ENCODE results near the gene ASB10.

Gene ASB10

GRCh38 chr7:151187409-151188251, 580 bp upstream of the ASB10 start:
- no peak for DNase-seq

DNA sequence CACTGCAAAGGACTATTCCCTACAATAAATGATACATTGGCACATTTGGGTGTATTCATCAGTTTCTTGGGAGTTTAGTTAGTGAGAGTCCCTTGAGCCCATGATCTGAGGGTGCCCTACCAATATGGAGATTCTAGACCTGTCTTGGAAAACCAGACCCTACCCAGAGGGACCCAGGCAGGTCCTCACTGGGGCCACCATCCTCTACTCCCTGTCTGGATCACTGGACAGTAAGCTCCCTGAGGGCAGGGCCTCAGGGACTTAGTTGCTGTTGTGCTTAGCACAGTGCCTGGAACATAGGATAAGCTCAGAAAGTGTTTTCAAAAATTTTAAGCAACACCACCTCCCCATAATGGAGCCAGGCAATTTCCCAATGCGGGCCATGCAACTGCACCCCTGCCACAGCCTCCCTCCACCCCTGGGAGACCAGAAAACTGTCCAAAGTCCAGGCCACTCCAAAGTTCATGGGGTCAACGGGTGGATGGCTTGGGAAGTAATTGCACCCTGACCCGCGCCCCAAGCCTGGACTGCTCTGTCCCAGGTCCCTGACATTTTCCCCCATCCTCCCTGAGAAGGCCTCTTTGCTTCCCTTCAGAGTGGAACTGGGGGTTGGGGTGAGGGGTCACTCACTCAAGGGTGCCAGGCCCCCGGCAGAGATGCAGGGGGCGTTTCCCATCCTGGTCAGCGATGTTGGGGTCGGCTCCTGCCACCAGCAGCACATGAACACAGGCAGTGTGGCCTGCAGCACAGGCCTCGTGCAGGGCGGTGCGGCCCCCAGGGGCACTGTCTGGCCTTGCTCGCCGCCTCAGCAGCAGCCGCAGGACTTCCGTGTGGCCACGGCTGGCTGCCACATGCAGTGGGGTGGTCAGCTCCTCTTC, 1.0 kb downstream of the ASB10 start:
- no peak for DNase-seq

DNA sequence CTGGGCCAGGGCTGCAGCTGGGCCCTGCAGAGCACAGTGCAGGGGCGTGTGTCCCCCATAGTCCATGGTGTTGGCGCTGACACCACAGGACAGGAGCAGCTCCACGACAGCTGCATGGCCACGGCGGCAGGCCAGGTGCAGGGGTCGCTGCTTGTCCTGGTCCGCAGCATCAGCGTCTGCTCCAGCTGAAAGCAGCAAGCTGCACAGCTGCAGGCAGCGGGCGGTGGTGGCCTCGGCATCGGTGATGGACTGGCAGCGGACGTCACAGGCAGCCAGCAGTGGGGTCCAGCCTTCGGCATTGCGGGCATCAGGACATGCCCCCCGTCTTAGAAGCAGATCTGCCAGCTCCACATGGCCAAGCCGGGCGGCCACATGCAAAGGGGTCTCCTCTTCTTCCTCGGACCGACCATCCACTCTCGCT, 6.0 kb downstream of the ASB10 start:
- no peak for DNase-seq

DNA sequence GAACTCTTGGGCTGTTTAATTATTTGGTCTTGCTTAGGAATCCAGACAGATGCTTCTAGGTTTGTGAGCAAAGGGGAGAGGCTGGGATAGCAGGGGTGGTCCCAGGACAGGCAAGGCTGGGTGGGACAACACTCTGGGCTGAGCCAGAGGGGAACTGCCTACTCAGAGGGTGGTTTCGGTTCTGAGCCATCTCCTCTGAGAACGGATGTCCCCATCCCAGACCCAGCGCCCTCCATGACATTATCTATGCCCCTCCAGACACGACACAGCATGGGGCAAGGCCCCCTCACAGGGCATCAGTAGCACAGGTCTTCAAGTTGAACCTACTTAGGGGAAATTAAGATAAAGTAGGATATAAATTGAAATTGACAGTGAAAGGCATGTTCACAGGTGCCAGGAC, 7.1 kb downstream of the ASB10 start:
- no peak for DNase-seq

GRCh38 chr7:151179287-151179860, 7.7 kb downstream of the ASB10 start:
- no peak for DNase-seq

DNA sequence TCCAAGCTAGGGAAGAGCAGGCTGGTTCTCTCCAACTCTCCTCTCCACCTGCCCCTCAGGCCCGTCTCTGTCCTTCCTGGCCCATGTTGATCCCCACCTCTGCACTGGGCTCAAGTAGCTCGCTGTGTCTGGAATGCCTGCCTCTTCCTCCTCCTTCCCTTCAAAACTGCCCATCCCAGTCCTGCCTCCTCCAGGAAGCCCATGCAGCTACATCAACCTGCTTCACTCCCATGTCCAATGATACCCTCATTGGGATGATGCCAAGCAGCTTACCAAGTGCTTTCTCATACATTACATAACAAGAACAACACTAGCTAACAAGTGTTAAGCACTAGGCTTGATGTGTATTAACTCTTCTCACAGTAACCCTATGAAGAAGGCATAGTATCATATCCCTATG, 8.2 kb downstream of the ASB10 start:
- DNase-seq, result no peak

GRCh38 chr7:151178236-151178635, 8.8 kb downstream of the ASB10 start:
- DNase-seq, result no peak

DNA sequence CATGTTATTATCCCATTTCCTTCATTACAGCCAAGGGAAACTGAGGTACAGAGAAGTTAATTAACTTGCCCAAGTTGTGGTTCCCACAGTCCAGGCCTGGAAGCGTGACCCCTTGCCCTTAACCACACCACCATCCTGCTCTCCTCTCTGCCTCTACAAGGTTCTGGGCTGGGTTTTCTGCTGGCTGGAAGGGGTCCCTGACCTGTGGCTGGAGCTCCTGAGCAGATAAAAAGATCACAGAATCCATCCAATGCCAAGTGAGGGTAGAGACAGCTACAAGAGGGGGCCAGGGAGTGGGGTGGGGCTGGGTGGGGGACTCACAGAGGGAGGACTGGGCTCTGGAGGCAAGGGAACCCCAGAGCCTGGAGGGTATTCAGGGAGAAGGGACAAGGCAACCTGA, 9.7 kb downstream of the ASB10 start:
- no peak for DNase-seq

- DNase-seq, result no peak
Observed at GRCh38 chr7:151176401-151176800, 10.6 kb downstream of the ASB10 start.

GRCh38 chr7:151175793-151176311, 11.2 kb downstream of the ASB10 start:
- DNase-seq, result no peak

DNA sequence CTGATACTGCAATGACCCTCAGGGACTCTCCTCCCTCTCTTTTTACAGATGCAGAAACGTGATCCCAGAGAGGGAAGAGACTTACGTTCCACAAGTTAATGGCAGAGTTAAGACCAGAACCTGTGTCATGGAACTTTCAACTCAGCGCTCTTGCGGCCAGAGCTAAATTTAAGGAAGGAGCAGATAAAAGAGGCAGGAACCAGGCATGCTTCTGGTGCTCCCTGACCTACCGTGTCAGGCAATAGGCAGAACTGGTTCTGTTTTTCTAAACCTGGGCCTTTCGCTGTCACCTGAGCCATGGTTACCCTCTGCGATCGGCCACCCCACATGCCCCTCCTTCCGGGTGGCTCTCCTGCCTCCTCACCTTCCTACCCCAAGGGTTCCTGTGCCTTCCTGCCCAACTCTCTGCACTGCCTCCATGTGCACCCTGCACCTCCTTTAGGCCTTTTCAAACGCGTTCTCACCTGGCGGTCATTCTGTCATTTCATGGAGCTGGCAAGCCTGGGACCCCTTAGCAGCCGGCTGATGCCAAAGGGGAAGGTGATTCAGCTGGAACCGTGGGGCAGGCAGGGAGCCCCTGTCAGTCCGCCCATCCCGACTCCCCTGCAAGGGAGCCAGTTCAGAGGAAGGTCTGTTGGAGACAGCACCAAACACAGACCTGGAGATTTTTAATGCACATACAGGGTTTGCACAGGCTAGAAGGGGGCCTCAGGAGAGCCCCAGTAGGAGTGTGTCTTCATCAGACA, 11.8 kb downstream of the ASB10 start:
- no peak for DNase-seq

DNA sequence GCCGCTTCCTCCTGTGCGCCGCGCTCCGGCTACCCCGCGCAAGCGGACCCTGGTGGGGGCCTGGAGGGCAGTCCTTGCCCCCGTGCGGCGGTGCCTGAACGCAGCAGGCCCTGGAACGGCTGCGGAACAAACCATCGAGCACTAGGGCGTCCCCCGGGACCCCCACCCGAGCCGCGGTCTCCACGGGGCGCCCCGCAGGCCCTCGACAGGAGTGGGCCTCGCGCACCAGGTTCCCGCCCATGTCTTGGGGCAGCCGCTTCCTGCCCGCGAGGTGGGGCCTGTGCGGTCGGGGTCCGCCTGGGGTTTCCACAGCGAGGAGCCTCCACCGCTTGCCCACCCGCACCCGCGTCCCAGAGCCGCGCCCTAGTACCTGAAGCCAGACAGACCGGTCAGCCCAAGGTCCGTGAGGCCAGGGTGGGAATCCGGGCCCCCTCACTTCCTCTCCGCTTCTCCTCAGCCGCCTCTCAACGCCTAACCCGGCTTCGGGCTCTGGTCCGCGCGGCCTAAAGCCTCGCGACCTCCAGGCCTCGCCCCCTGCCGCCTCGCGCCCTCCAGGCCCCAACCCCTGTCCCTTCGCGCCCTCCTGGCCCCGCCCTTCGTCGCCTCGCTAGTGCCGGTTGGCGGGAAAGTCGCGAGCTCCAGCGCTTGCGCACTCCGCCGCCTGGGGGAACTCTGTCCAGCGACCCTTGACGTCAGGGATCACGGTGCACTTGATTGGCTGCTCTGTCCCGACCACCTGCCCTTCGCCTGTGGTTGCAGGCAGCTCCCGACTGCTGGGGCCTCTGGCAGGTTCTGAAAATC, 12.6 kb downstream of the ASB10 start:
- peak in 1 of 6 experiments; percentile 11 for DNase-seq

- no peak for DNase-seq
Observed at GRCh38 chr7:151173386-151174245, 13.4 kb downstream of the ASB10 start.

DNA sequence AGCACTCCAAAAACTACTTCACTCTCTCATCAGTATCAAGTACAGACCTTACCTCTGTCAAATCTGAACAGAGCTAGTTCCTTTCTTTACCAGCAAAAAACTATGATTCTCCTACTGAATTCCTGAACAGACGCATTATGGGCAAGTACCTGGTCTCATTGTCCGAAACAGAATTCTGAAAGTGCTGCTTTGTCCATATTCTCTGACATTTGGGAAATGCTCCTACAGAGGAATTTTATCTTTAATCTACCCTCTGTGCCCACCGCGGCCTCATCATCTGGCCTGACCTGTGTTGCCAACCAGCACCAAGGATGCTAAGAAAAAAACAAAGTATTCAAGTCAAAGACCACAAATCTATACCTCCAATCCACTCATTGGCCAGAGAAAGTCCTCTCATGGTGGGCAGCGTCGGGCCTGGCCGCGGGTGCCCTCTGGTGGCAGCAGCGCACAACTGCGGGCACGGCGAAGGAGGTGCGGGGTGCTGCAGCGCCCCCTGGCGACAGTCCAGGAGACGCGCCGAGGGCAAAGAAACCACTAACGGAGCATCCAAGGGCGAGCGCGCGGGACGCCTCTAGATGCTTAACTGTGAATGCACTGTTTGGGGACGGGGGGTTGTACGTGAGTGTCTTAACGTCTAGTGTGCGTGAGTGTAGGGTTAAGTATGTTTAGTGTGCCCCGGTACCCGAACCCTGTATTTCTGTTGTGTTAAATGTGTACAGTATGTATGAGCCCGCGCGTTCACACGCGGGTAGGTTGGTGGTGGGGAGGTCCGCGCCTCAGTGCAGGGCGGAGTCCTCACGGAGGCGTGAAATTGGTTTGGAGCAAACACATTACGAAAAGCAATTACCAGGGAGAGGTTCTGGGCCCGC, 14.5 kb downstream of the ASB10 start:
- DNase-seq, result peak; percentile 43 to 86 (median 72)

DNA sequence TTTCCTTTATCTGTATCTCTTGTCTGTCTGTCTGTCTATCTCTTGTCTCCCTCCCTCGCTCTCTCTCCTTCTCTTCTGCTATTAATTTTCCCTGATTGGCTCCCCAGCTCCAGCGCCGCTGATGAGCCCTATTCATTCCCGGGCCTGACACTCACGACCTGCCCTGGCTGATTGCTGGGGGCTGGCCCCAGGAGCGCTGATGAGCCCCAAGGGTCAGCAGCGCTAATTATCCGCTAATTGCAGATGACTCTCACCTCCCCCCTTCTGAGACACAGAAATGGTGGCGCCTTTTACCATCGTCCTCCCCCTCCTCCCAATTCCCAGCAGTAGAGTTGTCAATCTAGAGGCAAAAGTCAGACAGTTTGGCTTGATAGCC, 18.3 kb downstream of the ASB10 start:
- DNase-seq, result no peak

DNA sequence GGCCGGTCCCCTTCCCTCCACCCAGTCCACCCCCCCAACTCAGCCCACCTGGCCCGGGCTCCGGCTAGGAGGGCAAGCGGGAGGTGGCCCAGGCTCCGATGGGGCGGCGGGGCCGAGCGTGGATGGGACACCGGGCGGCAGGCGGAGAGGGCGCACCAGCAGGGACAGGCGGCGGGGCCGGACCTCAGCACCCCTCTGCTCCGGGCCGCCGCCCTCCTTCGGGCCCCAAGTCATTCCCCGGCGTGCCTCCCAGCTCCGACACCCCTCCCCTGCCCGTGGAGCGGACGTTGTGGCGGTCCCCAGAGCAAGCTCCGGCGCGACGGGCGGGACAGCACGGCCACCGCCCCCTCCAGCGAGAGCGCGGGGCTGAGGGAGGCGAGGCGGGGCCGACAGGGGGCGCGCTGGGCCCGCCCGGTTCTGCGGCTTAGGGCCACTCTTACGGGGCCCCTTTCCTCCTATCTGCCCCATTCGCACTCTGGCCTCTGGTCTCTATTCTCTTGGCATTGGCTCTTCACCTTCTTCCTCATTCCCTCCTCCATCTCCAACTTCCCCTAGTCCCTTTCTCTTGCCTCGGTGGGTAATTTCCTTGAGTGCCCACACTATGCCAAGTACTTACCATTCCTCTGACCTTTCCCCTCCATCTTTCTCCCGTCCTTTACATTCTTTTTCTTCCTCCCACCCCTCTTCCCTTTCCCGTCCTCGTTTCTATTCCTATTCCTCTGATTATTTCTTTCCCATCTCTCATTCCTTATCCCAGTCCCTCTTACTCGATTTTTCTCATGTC, 18.9 kb downstream of the ASB10 start:
- DNase-seq, result peak in 5 of 6 experiments; percentile 8 to 60 (median 46)

DNA sequence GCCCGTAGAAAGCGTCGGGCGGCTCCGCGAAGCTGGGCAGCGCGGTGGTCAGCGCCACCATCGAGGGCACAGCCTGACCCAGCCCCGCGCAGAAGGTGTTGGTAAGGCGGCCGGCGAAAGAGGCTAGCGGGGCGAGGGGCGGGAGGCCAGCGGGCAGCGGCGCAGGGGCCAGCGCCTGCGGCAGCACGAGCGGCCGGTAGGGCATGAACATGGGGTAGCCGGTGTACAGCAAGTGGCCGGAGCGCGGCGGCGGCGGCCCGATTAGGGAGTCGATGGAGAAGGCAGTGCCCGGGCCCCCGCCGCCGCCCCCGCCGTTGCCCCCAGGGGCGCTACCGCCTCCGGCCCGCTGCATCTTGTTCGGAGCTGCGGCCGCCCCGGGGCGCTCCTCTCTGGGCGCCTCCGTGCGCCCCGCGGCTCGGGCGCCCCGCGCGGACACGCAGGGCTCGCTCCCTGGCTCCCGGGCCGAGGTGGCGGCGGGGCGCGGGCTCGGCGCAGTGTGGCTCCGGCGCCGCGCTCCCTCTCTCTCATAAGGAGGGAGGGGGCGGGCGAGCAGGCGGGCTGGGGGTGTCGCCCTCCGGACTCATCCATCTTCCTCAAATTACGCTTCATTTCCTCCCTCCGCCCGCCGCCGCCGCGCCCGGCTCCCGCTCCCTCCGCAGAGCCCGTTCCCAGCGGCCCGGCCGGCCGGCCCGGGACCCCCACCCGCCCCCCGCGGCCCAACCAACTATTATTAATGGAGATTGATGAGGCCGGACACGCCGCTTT, 19.7 kb downstream of the ASB10 start, which contains the start of gene GBX1:
Gene GBX1 (minus strand): TSS at position 498 of the 765 bp plus-strand sequence. CDS start 146 bp downstream, at position 352.
- no peak for DNase-seq

GRCh38 chr7:151166629-151167196, 20.3 kb downstream of the ASB10 start:
- DNase-seq, result no peak
